Measurements from ENCODE around the gene GRIN2C. TPM values are rescaled to one million over a fixed set of nuclear protein-coding genes. Genes with fewer than 3 reads are reported as not detected.
A peak's percentile ranks its signal among the peaks of the same experiment; 100 is the strongest.

GRIN2C gene
- total RNA-seq, 1 donor from 2014 or later: 0.52 TPM

GRCh38 chr17:74810699-74811485 is 48.8 kb downstream of the GRIN2C start:
- no peak for DNase-seq
- intact Hi-C loops (cut with micrococcal nuclease): no loop called here

DNA sequence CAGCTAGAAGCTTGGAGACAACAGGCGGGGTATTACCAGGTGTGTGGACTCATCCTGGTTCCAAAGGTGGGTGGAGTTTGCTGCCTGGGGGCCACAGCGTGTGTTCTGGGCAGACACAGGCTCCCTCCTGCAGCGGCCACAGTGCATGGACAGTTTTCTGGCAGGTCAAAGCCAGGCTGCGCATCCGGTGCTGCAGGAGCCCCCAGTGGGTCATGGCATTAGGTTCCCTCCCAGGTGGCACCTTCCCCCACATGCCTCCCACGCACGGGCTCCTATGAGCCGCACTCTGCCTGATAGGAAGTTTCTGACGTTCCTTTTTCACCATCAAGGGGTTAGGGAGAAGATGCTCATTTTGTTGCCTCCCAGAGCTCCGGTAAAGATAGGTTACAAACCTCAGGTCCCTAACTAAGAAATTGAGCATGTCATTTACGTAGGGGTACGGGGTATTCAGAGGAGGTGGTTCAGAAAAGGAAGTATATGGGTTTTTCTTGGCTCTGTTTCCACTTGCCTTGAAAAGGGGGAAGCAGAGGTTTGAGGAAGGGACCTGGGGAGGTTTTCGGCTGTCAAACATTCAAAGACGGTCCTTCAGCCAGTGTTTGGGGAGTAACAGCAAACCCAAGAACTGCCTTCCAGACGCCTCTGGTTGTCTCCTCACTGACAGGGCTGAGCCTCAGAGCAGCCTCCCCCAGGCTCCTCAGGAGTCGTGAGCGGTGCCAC is 50.8 kb downstream of the GRIN2C start:
- ATAC-seq (no peak), DNase-seq (no peak)
- intact Hi-C loops (cut with micrococcal nuclease): no loop called here

More at GRCh38 chr17:74810699-74811485, 48.8 kb downstream of the GRIN2C start:
- ATAC-seq: no peak

DNA sequence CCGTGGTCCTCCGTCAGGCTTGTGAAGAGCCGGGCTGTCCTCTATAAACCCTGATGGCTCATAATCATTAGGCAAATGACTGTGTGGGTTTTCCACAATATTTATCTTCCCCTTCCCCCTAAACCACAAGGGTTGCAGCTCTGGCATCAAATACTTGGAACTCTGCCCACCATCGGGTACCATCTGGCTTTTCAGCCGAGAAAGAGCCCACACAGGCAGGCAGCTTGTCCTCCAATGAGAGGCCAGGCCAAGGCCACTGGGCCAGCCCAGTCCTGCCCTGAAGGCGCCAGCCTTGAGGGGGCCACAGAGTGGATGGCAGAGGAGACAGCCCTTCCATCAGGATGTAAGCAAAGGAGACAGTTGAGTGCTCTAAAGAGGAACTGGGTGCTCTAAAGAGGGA is 51.8 kb downstream of the GRIN2C start:
- intact Hi-C loops (cut with micrococcal nuclease): no loop called here
- DNase-seq (no peak), ATAC-seq (no peak)

DNA sequence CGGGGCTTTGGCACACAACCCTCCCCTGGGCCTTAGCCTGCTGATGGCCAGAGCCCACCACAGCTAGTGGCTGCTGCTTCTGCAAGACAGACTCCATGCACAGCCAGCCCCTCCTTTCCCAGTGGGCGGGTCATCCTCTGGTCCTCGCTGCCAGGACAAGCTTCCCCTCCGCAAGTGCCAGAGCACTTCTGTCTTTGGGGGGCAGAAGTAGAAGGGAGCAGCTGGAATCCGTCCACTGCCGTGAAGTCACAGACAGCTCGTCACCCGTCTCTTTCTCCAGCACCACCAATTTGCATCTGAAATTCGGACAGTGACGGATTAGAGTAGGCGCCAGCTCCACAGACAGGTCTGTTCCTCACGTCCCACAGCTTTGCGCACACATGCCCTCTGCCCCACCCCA is 52.2 kb downstream of the GRIN2C start:
- intact Hi-C loops (cut with micrococcal nuclease): no loop called here
- no peak for DNase-seq
- ATAC-seq: no peak

DNA sequence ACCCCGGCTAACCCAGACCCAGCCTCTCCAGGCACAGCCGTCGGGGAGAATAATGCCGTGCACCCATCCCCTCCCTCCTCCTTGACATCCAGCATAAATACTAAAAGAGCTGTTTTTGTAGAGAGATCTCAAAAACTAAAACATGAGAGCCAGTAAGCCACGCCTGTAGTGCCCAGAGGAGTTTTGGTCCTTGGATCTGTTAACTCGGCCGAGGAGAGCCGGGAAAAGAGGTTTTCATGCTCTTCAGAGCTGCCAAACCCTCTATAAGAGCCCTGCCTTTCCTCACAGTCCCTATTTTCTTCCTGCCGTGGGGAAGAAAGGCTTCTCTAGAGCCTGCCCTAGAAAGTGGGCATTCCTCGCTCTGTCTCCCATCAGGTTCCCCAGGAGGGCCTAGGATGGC is 53.4 kb downstream of the GRIN2C start:
- ATAC-seq (no peak), DNase-seq (no peak)
- intact Hi-C loops (cut with micrococcal nuclease): no loop called here

- peak; percentile 67 for DNase-seq
- ATAC-seq: peak; percentile 87
- intact Hi-C loops (cut with micrococcal nuclease): no loop called here
Measured at GRCh38 chr17:74805591-74805991, 54.1 kb downstream of the GRIN2C start.

GRCh38 chr17:74804683-74805082 is 55.0 kb downstream of the GRIN2C start:
- ATAC-seq (no peak), DNase-seq (no peak)
- intact Hi-C loops (cut with micrococcal nuclease): no loop called here

DNA sequence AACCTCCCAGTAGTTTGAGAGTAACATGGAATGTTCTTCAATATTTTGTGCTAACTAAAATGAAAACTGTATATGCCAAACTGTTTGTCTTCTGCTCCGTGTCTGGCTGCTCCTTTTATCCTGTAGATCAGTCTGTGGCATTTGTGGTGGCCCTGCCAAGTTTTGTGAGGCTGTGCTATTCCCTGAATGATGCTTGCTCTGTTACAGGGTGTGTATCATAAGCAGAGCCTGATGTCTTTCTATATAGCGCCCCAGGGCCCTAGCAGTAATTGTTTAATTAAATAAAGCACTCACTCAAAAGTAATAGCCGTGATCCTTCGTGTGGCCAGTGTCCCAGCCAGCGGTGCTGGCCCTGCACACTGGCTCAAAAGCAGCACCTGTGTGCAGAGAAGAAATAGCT is 55.7 kb downstream of the GRIN2C start:
- DNase-seq: no peak
- intact Hi-C loops (cut with micrococcal nuclease): no loop called here
- no peak for ATAC-seq

DNA sequence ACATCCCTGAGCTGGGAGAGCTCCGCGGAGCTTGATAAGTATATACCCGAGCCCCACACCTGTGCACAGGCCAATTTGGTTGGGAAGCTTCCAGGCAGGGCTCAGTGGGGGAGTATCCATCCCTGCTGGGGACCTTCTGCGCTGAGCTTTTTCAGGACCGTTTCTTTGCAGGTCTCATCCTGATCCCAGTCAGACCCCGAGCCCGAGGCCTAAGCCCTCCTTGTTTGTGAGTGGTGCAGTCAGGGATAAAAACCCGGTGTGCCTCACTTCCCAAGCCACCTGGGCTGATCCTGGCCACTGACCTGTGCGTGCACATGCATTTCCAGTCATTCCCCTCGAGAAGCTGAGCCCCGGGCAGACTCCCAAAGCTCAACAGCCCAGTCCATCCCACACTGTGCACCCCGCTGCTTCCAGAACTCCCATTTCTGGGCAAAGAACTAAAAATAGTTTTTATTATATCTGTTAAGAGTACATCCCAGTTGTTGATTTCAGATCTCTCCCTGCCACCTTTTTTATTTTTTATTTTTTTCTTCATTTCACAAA is 56.2 kb downstream of the GRIN2C start:
- ATAC-seq (no peak), DNase-seq (peak; percentile 8)
- intact Hi-C loops (cut with micrococcal nuclease): no loop called here

DNA sequence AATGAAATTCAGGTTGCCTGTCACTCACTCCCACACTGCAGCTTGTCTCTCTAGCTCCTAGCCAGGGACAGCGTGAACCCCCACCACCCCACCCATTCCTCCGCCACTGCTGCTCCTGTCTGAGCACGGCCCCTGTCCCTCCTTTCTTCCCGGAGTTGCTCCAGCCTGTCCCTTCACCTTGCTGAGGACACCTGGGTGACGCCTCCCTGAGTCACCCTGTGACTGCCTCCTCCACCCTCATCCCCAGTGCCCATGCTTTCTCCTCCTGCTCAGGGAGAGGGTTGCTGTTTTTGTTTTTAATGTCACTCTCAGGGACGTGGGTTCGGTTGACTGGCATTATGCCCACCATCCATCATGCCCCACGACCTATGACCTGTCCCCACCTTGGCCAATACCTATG is 57.8 kb downstream of the GRIN2C start:
- no peak for ATAC-seq
- intact Hi-C loops (cut with micrococcal nuclease): no loop called here
- DNase-seq: peak; percentile 11

- intact Hi-C loops (cut with micrococcal nuclease): no loop called here
- DNase-seq: peak; percentile 11
- ATAC-seq: no peak
Measured at GRCh38 chr17:74800531-74800930, 59.2 kb downstream of the GRIN2C start.

DNA sequence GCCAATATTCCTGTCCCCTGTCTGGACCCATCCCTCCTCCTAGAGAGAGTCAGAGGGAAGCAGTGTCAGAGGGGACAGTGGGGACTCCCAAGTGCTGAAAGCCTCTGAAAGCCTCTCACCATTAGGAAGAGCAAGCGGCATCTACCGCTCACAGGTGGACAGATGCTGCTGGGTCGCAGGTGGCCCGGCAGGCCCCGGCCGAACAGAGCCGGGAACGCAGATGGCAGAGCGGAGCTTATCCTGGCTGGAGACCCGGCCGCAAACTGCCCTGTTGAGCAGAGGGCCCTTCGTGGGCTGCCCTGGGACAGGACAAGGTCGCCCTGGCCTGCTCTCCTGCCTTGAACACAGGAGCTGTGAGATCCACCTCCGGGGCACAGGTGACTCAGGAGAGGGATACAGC is 60.6 kb downstream of the GRIN2C start:
- DNase-seq: no peak
- intact Hi-C loops (cut with micrococcal nuclease): no loop called here
- no peak for ATAC-seq

- ATAC-seq (no peak), DNase-seq (no peak)
- intact Hi-C loops (cut with micrococcal nuclease): no loop called here
Measured at GRCh38 chr17:74798239-74798707, 61.4 kb downstream of the GRIN2C start.

DNA sequence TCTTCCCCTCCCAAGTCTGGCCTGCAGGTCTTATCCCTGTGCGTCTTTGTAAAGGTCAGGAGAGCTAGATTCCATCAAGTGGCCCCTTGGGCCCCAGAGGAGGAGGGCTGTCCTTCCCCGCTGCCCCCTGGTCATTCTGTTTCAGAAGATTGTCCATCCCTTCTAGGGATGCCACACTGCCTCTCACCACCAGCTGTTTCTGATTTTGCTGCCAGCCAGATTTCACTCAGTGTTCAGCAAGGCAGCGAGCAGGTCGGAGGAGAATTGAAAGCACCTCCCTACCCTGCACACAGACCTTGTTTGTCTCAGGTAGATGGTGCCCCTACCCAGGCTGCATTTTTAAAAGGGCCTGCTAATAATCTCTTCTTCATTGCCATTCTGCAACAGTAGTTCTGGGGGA is 61.9 kb downstream of the GRIN2C start:
- intact Hi-C loops (cut with micrococcal nuclease): no loop called here
- ATAC-seq (no peak), DNase-seq (no peak)

DNA sequence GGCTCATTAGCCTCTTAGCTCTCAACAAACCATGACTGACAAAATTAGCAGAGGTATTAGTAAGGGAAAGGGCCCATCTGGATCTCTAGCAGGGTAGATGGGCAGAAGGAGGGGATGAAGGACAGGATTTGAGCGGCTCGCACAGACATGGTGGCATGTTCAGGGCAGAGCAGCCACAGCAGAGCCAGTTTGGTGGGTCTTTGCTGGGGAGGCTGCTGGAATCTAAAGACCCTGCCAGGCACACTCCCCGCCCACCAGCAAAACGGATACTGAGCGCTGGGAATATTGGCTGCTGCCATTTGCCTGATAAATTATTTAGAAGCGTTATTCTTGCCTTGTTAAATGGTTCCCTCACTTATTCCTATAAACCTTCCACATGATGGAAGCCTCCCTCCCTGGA is 62.8 kb downstream of the GRIN2C start:
- ATAC-seq: no peak
- intact Hi-C loops (cut with micrococcal nuclease): no loop called here
- DNase-seq: no peak

- intact Hi-C loops (cut with micrococcal nuclease): no loop called here
- ATAC-seq (peak; percentile 41), DNase-seq (peak; percentile 30)
Measured at GRCh38 chr17:74796211-74796610, 63.5 kb downstream of the GRIN2C start.

DNA sequence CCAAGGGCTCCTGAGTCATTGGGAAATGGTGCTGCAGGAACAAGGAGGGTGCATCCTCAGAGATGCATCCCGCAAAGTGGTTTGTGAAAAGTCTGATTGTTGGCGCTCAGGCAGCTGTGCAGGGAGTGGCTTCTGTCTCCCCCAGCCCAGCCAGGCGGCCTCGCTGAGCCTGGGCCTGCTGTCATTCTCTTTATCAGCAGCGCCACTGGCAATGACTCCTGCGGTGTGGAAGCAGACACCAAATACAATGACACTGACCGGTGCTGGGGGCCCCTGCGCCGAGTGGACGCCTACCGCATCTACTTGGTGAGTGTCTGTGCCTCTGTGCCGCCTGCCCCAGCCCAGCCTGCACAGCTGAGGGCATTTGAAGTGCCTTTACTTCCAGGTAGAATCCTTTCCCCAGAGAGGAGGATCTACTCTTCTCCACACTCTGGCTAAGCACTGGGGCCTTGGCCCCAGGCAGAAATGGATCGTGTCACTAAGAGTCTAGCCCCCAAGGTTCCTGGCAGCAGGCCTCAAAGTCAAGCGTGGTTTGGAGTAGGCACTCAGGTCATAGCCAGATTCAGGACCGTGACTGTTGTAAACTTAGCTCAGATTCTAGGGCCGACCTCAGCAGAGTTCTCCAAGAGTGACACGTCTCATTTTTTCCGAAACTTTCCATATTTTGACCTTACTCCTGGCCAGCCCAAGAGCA is 64.2 kb downstream of the GRIN2C start:
- intact Hi-C loops (cut with micrococcal nuclease): no loop called here

DNA sequence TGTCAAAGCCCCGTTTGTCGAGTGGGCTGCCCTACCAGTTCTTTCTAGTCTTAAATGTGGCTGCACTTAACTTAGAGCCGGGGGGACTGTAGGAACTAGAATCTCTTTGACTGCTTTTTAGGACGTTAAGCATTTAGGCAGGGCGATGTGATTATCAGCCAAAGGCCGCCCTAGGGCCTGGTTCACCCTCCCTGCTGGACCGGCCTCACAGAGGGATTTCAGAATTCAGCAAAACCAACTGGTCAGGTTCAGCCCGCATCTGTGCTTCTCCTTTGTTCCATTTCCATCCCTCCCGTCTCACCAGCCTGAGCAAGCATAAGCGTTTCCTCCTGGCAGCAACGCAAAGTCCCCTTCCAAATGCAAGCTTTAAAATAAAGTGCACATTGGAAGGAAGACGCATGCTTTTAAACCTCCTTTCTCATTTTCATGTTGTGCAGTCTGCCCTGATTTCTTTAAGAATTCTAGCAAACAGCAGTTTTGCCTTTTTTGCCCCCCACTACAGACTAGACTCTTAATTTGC is 67.0 kb downstream of the GRIN2C start:
- intact Hi-C loops (cut with micrococcal nuclease): loop anchor here (5.0 kb wide), 1 partner anchor 70 kb away; no protein-coding TSS in a partner anchor
- DNase-seq (no peak), ATAC-seq (no peak)

More for the DNA sequence above, 64.2 kb downstream of the GRIN2C start:
- peak; percentile 26 for DNase-seq
- ATAC-seq: no peak

Data from left ventricle myocardium superior (tissue), 1 donor.